Activated effector memory CD4-positive, alpha-beta T cell treated with Interleukin-2 at 50 U/mL for 16 hours (primary cell): ENCODE results near the gene SHB.

ENCODE experiments used
- DNase-seq: peaks from one replicate; pipeline ENCODE4 v3.0.0-alpha.2; 2020

SHB gene

DNA sequence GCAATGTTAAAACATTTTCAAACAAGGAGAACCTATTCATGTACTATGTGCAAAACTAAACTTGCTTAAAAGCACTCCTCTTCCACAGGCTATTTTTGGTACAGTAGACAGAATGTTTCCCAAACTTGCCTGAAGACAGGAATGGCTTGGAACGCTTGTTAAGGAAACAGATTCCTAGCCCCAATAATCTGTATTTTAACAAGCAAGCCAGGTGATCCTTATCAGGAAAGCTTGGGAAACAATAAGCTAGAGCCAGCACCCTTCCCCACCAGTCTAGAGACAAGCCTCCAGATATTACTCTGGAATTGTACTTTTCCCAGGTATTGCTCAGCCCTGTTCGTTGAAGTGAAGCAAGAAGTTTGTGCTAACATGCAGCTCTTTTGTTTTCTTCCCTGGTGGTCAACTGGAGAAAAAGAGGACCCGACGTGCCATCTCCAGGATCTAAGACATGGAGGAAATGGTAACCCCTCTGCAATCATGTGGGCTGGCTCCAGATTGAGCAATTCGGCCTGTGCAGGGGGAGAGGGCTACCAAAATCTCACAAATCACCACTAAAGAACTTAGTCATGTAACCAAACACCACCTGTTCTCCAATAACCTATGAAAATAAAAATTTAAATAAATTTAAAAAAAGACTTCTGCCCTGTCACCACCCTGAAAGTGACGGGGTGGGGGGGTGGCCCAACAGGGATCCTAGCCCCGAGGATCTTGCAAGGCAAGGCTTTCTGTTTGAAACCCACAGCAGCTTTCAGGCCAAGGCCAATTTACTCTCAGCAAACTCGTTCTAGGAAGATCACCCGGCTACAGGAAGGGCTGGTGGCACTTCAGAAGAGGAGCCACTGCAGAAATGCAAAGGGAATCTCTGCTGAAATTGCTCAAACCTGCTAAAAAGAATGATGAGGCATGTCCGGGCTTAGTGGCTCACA is 48.6 kb downstream of the SHB start:
- DNase-seq: no peak

DNA sequence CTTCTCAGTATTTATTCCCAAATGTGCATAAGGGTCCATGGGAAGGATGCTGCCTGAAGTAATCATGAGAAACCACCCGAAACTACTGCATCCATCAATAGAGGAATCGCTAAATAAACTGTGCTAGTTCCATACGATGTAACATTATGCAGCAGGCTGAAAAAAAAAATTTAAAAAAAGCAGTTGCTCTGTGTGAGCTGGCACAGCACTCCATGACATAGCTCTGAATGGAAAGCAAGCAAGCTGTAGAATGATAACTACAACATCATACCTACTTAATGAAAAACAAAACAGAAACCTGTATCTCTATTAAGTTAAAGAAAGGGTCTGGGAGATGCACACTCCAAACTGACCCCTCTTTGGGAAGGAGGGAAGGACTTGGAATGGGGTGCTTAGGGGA is 49.3 kb downstream of the SHB start:
- DNase-seq: no peak

DNA sequence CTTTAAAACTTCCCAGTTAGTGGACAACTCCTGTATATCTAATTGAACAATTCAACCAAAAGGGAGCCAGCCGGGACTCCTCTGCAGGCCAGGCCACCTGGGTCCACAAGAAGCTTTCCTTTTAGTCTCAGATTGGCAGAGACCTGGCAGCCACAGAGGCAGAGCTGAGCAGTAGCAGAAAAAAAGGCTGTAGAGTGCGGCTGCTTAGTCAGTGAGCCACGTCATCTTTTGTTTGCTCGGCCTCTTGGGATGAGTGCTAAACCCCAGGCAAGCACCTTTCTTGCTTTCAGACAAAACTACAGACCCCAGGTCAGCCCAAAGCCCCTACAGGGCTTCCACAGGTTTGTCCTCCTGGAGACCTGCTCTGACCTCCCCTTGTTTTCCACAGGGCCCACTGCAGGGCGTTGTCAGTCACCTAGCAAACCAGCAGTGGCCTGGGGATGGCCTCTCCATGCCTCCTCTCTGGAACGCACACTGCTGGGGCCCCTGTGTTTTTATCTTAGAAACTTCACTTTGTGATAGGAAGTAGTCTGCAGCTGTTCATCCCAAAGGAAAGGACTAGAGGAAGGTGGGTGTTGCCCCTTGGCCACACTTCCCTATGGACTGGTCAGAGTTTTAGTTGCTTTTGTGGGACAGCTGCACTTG is 49.9 kb downstream of the SHB start:
- no peak for DNase-seq

DNA sequence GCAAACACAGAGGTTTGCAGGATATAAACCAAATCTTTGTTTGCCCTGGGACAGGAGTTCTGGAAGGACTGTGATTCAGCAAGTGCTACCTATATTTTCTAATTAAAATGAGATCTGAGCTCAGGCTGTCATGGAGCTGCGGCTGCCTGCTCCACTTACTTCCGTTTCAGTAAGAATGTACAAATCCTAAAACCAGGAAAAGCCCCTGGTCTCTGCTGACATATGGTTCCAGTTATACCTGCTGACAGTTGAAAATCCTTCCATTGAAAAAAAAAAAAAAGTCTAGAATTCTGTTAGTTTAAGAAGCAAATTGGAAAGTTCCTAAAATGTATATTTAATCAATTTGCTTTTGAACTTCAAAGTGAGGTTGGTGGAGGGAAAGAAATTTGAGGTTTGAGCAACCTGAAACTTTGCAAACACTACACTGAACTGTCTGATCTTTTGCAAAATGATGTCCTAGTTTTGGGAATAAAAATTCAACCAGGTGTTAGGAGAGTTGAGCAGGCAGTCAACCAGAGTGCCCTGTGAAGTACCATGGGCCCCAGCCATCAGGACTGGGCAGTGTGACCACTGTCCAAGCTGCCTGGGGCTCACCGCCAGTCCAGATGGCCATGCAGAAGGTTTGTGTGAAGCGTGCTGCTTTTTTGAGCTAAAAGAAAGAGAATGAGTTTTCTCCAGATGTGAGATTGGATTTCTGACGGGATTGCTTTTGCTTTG is 50.6 kb downstream of the SHB start:
- DNase-seq: no peak

DNA sequence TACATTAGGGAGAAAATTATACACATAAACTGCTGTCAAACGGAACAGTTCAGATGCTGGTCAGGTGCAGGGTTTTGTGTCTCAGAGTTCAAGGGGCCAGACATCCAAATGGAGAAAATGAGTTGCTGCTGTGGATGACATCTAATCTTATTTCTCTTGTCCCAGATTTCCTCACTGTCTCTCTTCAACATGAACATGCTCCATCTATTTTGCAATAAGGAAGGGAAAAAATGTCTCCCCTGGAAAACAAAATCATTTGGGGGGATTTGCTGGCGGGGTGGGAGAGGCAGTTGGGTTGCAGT is 51.2 kb downstream of the SHB start:
- DNase-seq: no peak

DNA sequence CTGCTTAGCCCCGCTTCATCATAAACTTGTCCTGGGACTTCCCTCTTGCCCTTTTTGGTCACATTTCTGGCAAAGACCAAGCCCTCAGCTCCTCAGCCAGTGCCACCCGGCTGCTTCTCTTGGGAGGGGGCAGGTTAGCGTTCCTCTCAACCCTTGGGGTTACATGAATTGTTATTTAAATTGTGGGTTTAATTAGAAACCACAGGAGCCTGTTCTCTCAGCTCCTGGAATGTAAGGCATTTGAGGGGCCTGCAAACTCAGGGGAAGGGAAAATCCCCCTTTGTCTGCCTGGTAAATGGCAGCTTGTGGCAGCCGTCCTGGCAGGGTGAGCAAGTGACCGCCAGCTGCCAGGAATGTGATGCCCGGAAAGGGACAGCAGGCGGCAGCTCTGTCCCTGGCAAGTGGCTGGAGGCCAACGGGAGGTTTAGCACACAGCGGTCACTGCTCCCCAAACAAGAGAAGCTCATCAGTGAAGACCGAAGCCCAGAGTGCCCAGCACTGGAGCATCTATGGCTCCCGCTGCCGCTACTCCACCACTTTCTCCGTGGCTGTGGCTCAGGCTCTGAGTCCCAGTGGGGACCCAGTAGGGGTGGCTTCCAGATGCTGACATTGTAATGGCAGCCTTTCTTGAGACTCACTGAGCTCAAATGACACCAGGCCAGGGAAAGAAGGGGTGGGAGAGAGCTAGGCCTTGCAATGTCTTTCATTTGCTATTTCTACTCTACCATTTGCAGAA is 51.7 kb downstream of the SHB start:
- no peak for DNase-seq

DNA sequence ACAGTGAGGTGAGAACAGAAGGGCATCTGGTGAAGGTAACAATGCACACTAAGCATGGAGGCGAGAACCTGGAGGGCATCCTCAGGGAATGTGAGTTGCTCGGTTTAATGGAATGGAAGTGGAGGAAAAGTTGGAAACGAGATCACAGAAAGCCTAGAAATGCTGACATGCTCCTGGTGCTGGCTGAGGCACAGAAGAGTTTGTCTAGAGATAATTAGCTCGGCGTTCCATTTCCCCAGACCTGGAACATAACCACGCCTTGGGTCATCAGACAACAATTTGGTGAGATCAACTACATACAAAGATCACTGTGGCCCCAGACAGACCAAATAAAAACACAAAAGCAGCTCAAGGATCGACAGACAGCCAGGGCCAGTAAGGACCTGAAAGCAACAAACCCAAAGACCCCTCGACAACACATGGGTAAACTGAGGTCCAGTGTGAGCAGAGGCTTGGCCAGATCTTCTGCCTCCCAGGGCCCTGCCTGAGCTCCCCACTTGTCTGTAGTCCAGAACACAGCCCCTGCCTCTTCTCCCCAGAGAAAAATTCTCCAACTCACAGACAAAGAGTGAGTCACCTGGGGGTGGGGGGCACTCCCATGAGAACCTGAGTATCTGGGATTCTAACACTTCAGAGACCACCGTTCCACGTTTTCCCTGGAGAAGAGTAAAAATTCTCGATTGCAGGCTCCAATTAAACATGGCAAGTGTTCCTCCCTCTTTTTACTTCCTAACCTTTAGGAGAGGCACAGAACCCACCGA is 52.5 kb downstream of the SHB start:
- DNase-seq: no peak

DNA sequence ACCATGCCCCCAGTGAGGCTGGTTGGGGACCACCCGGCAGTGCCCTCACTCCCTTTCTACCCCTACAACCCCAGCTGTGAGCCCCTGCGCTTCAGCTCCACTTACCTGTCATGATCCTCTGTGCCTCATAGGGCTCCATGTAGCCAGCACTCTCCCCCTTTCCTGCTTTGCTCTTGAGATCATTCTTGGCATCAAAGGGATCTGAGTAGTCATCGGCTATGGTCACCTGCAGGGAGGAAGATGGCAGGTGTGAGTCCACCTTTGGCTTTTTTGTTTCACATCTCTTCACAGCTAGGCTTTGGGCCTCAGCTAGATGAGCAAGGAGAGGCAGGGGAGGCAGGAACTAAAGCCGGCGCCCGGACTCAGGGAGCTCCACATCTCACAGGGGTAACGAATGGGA is 53.1 kb downstream of the SHB start:
- DNase-seq: no peak

DNA sequence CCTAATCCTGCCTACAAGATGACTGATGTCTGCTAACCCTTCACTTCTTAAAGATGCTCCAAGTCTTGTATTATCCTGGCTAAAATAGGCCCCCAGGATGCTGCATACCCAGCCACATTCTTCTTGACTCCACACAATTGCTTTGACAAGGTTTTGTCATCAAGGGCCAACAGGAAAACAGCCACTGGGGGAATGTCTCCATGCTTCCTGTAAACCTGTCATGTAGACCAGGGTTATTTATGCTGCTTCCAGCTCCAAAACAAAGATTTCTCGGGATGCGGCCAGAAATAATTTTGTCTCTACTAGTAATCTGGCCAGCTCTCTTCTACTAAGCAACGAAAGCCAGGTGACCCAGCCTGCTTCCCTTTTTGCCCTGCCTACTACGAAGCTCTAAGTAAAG is 53.8 kb downstream of the SHB start:
- no peak for DNase-seq

DNA sequence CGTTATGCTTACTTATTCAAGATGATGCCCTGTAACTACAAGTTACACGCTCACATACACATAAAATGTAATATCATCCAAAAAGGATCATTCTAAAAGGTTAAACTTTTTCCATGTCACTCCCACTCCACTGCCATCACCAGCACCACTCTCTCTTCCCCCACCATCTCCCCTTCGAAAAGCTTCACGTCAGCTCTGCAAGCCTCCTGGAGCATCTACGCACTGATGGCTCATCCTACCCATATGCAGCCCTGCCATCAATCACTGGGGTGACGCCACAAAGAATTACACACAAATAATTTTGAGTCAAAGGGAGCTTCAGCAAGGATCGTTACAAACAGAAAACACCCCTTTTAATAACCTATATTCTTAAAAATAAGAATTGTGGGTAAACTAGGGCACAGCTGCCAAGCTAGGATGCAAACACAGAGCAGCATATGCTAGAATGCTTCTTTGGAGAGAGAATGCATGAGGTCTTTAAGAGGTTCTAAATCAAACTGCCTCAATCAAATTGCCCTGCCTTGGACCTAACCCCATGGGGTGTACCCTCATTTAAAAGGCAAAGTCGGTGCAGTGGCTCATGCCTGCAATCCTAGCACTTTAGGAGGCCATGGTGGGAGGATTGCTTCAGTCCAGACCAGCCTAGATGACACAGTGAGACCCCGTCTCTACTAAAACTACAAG is 56.1 kb downstream of the SHB start:
- no peak for DNase-seq

DNA sequence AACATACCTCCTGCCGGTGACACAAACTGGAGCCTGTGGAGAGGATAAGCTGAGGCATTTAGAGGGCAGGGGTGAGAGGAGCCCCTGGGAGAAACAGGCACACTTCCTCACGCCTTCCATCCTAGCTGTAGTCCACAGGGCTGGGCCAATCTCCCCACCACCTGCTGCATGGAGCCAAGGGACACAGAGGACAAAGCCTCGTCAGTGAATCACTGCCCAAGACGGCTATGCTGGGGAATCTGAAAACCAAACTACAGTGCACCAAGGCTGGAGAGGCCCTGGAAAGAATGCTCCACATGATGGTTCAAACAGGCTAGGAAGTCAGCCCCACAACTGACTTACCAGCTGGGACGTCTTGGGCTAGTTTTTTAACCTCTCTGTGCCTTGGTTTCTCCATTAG is 57.0 kb downstream of the SHB start:
- no peak for DNase-seq

DNA sequence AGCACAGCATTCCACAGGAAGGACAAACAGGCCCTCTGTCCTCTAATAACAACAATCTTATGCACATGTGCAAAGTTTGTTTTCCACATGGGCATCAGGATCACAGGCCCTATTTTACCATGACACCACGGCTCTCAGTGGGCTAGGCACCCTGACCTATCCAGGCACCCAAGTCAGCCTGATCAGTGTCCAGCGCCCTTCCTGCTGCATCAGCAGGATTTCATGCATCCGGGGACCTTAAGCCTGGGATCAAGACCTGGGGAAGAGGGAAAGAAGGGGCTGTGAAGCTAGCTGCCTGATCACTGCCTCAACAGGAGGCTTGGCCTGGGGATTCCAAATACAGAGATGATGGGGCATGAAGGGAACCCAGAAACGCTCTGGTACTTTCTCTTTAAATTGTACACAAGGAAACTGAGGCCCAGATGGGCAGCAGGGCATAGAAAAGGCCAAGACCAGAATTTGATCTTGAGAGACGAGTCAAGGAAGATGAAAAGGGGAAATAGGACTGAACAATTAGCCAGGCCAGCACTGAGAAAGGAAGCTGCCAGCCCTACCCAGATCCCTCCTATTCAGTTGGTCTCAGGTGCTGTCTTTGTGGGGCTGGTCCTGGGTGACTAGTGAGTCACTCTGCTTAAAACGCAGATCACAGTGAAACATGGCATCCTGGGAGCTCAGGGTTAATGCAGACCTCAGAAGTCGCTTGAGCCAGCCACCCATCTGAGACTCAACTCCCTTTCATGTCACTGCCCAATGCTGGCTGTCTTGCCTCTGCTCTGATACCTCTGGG is 57.9 kb downstream of the SHB start:
- no peak for DNase-seq

DNA sequence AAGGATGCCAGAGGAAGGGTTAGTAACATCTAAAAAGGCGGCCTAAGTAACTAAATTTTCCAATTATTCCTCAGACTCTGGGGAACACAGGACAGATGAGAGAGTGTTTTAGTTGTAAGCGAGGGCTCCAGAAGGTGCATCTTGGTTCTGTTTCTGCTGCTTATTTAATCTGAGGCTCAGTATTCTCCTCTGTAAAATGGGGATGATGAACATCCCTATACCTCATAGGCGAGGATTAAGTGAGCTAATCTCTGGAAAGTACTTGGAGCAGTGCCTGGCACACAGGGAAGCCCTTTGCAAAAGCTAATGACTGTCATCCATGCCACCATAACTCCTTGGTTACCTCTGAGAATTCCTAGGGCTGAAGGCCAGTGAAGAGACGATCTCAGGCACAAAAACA is 59.0 kb downstream of the SHB start:
- no peak for DNase-seq

DNA sequence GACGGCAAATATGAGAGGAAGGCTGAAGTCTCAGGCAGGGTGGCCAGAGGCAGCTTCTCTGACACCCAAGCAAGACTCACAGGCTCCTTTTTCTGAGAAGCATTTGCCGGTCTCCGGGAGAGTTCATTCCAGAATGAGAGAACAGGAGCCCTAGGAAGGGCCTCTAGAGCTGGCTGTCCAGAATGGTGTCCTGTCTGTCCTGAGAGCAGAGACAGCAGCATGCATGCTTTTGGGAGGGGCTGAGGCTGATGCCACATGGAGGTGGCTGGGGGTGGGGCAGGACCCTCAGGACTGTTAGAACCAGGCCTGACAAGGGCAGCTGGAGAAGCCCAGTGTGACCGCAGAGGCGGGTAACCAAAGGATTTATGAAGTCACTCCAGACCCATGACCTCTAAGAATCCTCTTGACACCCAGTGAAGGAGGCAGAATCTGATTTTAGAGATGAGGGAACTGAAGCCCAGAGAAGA is 60.0 kb downstream of the SHB start:
- no peak for DNase-seq

DNA sequence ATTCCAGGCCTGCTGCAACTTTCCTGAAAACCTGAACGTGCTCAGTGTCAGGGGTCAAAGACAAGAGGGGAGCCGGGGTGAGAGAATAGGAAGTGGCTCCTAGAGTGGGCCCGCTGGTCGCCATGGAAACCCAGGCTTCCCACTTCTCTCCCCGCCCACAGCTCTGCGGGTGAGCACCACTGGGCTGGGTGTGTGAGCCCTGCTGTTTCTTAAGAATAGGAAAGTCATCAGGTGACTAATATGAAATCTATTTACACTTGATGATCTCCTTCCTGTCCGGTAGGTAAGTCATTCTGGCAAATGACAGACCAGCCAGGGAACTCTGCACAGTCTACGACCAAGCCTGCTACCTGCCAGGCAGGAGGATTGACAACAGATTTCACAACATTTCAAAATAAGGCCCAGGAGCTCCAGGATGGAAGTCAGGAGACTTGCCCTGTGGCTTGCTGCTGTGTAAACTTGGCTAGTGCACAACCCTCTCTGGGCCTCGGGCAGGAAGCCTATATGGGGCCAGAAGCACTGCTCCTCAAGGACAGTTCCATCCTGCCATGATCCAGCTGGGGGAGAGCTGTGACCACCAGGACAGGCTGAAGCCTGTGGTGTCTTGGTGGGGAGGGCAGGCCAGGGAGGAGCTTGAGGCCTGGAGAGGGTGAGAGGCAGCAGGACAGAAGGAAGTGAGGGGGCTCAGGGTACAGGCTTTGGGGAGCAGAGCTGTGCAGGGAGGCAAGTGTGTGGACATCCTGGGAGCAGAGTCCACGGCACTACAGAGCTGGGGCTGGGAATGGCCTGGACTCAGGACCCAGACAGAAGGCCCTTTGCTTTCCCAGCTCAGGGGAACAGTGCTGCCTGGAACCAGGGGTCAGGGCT is 60.6 kb downstream of the SHB start:
- no peak for DNase-seq

DNA sequence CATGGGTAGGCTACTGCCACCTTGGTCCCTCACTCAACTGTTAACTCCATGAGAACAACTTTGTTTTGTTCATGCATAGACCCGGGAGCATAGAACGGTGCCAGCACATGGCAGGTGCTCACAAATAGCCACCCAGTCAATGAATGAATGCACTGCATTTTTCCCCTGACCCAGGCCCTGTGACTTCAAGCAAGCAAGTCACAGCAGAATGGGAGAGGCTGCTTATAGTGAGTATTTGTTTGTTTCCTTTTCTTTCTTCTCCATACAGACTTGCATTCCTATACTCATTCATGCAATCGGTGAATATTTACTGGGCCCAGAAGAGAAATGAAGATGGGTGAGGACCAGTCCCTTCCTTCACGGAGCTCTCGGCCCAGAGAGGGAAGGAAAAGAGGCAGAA is 62.0 kb downstream of the SHB start:
- no peak for DNase-seq

DNA sequence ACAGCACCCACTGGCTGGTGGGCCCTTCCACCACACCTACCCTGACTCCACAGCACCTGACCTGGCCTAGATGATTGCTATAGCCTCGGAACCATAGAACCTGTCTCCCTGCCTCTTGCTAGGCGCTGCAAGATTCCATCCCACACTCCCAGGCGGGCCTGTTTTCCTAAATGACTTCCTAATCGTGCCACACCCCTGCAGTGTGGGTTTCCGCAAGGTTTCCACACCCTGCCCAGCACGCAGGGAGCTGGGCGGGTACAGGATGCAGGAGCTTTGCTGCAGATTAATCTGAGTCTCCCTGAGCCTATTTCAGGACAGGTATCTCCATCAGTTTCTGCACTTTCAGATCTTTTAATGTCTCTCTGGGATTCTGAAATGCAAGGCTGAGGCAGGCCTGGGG is 62.9 kb downstream of the SHB start:
- no peak for DNase-seq

DNA sequence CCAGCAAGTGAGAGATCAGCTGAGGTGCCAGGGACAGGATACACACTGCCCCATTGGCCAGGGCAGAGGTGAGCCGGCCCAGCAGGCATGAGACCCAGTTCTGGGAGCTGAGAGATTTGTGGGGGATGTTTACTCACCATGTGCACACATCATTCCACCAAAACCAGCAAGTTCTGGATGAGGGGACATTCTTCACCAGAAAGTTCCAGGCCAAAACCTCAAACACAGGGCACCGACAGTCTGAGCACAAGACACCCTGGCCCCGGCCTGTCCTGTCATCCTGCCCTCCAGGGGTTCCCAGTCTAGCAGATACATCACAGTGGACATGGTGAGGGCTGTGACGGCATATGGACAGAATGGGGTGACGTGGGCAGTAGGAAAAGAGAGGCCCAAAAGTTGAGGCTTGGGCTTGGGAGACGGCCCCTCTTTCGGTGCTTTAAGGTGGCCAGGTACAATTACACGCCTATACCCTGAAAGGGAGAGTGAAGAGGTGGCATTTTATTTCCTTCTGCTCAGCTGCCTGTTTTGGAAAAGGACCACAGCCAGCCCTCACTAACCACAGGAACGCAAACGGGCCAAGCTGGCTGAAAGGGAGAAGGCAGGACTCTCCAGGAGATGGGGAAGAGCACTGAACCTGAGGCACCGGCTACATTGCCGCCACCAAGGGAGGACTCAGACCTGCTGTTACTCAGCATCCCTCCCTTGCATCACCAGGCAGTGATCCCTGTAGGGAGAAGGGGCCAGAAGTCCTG is 64.0 kb downstream of the SHB start:
- no peak for DNase-seq
